Measurements from ENCODE around the gene TFF2.

The TFF2 gene, protein sequence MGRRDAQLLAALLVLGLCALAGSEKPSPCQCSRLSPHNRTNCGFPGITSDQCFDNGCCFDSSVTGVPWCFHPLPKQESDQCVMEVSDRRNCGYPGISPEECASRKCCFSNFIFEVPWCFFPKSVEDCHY

DNA sequence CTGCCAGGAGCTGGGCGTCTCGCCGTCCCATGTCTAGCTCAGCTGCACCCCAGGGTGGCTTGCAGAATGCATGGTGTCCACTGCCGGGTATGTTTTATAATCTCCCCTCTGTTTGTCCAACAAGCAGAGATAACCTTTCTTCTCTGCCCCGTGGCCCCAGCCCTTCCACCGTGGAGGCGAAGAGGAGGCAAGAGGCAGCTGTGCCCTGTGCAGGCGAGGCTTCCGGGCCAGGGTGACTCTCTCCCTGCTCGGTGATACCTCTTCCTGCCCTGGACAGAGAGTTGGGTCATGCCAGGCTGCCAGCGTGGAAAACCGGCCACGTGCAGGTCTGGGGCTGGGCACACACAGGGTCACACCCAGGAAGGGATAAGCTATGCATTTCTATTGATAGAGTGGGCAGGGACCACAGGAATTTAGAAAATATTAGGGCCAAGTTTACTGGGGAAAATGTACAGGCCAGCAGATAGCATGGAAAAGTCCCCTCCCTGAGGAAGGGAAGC, at the start of gene TFF2:
Gene TFF2 (minus strand): TSS at position 68 of the 500 bp plus-strand sequence. CDS start 37 bp downstream, at position 31.
- Histone ChIP-seq H3K36me3 (ENCODE audit: control insufficient read depth, insufficient read depth, low read length) (no peaks in the 10 kb centered on the region), H3K27ac (ENCODE audit: low read depth, low read length) (no peak within 1 kb of the TSS), H3K4me3 (ENCODE audit: low read depth, low read length) (no peak within 1 kb of the TSS), H3K9ac (ENCODE audit: low read length) (no peak within 1 kb of the TSS), H3K27me3 (ENCODE audit: control insufficient read depth, insufficient read depth, low read length) (no peaks in the 10 kb centered on the region), H3K4me1 (ENCODE audit: control insufficient read depth, insufficient read depth, low read length) (no peaks in the 10 kb centered on the region), H3K9me3 (ENCODE audit: control insufficient read depth, insufficient read depth, low read depth, low read length) (no peaks in the 10 kb centered on the region)

DNA sequence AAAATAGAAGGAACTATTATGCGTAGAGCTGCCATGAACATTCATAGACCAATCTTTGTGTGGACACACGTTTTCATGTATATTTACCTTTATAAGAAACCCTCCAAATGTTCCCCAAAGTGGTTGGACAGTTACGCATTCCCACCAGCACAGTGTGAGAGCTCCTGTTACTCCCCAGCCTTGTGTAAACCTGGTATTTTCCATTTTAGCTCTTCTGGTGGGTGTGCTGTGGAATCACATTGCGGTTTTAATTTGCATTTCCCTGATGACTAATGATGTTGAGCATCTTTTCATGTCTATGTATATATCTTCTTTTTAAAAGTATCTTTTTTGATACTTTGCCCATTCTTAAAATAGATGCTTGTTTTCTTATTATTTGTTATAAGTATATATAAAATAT, 49.7 kb upstream of the TFF2 start:
- H3K27ac ChIP-seq (ENCODE audit: low read depth, low read length), result no peak overlapping the region

DNA sequence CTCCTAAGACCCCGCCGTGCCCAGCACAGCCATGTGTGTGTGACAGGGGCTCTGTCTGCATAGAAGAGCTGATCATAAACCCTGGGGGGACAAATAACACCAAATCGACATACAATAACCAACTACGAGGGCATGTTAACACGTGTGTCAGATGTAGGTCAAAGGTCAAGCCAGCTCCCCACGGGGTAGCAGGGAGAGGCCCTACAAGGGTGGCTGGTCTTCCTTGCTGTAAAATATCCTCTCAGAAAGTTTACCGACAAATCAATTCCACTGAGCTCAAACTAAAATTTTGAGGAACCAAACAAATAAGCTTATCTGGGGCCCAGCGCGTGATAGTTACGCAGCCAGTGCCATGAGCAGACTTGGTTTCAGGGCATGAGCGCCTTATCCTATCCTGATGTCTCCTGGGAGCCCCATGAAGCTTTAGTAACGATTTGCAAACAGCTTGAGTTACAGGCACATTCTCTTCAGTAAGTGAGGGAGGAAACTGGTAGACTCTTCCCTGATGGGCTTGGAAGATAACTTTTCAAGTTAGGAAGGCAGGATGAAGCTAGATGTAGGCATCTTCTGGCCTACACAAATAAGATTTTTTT, 47.7 kb upstream of the TFF2 start:
- no peaks in the 10 kb centered on the region for H3K36me3 ChIP-seq (ENCODE audit: control insufficient read depth, insufficient read depth, low read length)
- H3K4me3 ChIP-seq (ENCODE audit: low read depth, low read length), result no peak overlapping the region
- H3K9ac ChIP-seq (ENCODE audit: low read length), result no peak overlapping the region
- H3K9me3 ChIP-seq (ENCODE audit: control insufficient read depth, insufficient read depth, low read depth, low read length), result peaks cover 7% of the 10 kb centered on the region
- H3K4me1 ChIP-seq (ENCODE audit: control insufficient read depth, insufficient read depth, low read length), result no peaks in the 10 kb centered on the region
- H3K27me3 ChIP-seq (ENCODE audit: control insufficient read depth, insufficient read depth, low read length), result no peaks in the 10 kb centered on the region
- H3K27ac ChIP-seq (ENCODE audit: low read depth, low read length), result no peak overlapping the region

More for the DNA sequence above, 49.7 kb upstream of the TFF2 start:
- H3K9me3 ChIP-seq (ENCODE audit: control insufficient read depth, insufficient read depth, low read depth, low read length), result peaks cover 7% of the 10 kb centered on the region
- H3K4me1 ChIP-seq (ENCODE audit: control insufficient read depth, insufficient read depth, low read length), result no peaks in the 10 kb centered on the region
- H3K4me3 ChIP-seq (ENCODE audit: low read depth, low read length), result no peak overlapping the region
- H3K9ac ChIP-seq (ENCODE audit: low read length), result no peak overlapping the region
- no peaks in the 10 kb centered on the region for H3K36me3 ChIP-seq (ENCODE audit: control insufficient read depth, insufficient read depth, low read length)
- no peaks in the 10 kb centered on the region for H3K27me3 ChIP-seq (ENCODE audit: control insufficient read depth, insufficient read depth, low read length)

DNA sequence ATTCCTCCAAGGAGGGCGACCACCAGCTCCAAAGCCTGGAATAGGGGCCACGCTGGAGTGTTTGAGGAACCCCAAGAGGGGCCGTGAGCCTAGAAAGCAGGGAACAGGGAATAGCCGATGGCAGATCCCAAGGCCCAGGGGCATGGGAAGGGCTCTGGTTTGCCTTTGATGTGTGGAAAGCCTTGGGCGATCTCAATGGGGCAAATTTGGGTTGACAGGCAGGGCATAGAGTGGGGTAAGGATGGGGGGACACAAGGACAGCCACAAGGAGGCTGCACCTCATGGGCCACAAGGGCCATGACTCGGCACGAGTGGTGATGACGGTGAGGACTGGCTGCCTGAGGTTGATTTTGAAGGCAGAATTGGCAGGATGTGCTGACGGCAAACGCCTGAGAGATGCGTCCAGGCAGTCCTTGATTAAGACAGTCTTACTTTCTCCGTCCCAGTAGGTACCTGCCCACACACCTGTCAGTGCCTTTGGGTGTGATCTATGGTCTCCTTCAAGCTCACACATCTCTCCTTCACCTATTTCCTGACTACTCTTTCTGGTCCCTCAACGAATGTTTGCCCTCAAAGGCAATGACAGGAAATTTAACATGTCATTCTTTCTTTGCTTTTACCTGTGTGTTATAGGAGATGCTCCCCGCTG, 47.1 kb upstream of the TFF2 start:
- Histone ChIP-seq H3K4me3 (ENCODE audit: low read depth, low read length) (no peak overlapping the region), H3K9ac (ENCODE audit: low read length) (no peak overlapping the region), H3K27ac (ENCODE audit: low read depth, low read length) (no peak overlapping the region), H3K9me3 (ENCODE audit: control insufficient read depth, insufficient read depth, low read depth, low read length) (peaks cover 7% of the 10 kb centered on the region), H3K36me3 (ENCODE audit: control insufficient read depth, insufficient read depth, low read length) (no peaks in the 10 kb centered on the region), H3K4me1 (ENCODE audit: control insufficient read depth, insufficient read depth, low read length) (no peaks in the 10 kb centered on the region), H3K27me3 (ENCODE audit: control insufficient read depth, insufficient read depth, low read length) (no peaks in the 10 kb centered on the region)

DNA sequence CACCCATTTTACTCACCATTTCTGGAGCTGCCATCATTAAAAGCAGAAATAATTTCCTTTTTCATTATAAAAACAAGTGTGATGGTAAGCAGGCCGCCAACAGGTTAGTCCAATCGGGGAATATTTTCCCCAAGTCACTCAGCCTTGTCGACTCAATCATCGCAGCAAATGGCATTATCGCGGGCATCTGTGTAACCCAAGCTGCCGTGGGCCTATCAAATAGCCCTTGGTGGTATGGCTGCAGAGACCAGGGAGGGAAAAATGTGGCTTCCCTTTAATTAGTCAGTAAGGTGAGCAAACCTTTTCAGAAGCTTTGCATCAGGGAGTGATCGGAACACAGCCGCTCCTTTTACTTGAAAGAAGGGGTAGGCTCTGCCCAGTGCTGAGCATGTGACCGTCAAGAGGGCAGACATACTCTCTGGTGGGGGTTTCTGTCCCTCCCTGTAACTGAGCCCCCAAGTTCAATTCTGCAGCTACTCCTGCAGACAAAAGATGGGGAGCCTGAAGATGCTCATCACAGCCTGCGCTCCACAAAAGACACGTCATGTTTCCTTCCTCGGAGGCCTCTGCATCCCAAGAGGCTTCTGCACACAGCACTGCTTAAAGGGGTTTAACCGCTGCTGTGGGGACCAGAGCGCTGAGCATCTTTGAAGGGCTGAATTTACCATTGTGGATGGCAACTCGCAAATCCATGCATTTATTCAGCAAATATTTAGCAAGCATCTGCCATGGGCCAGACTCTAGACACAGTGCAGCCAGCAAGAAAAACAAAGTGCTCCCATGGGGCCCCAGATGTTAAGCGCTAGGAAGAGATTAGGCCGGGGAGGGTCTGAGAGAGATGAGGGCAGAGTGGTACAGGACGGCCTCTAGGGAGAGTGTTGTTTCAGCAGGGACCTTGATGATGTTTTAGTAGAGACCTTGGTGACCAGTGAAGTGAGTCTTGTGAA, 46.3 kb upstream of the TFF2 start:
- Histone ChIP-seq H3K9ac (ENCODE audit: low read length) (no peak overlapping the region), H3K27ac (ENCODE audit: low read depth, low read length) (no peak overlapping the region), H3K4me1 (ENCODE audit: control insufficient read depth, insufficient read depth, low read length) (no peaks in the 10 kb centered on the region), H3K4me3 (ENCODE audit: low read depth, low read length) (no peak overlapping the region), H3K27me3 (ENCODE audit: control insufficient read depth, insufficient read depth, low read length) (no peaks in the 10 kb centered on the region), H3K9me3 (ENCODE audit: control insufficient read depth, insufficient read depth, low read depth, low read length) (peaks cover 7% of the 10 kb centered on the region), H3K36me3 (ENCODE audit: control insufficient read depth, insufficient read depth, low read length) (no peaks in the 10 kb centered on the region)

DNA sequence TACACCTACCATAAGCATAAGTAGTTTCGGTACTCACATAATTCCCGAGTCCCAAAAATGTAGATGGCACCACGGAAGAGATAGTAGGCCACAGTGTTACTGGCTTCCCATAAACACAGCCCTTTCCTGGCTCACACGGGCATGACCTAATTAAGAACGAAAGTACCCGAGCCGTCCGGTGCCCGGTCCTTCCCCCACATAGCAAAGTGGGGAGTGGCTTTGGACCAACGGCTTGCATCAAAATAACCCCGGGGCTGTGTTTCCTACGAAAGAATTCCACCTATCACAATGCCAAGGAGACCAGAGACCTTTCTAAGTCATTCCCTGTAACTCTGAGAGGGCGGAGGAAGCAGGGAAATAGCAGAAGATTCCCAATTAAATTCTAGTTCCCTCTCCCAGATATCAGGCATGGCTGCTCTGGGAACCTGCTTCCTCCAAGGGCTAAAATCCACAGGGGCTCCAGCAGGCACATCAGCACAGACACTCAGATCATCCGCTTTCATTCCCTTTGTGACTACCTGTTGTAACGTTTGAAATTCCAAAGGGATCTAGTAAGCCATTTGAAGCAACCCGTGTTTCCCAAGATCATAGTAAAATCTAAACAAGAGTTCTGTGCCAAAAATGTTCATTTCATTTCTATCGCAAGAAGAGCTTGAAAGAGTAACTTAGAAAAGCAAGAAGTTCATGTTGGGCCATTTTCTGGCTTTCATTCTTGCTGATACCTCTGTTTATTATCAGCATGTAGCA, 45.3 kb upstream of the TFF2 start, which contains the start of gene TMPRSS3:
Gene TMPRSS3 (minus strand): TSS at position 148 of the 747 bp plus-strand sequence. CDS start 635 bp downstream, outside the sequence.
- Histone ChIP-seq H3K27me3 (ENCODE audit: control insufficient read depth, insufficient read depth, low read length) (no peaks in the 10 kb centered on the region), H3K9ac (ENCODE audit: low read length) (no peak within 1 kb of the TSS), H3K4me3 (ENCODE audit: low read depth, low read length) (no peak within 1 kb of the TSS), H3K27ac (ENCODE audit: low read depth, low read length) (no peak within 1 kb of the TSS), H3K36me3 (ENCODE audit: control insufficient read depth, insufficient read depth, low read length) (no peaks in the 10 kb centered on the region), H3K9me3 (ENCODE audit: control insufficient read depth, insufficient read depth, low read depth, low read length) (0 out of 2 replicates have a peak, but pooled peaks cover 6% of the 10 kb centered on the region), H3K4me1 (ENCODE audit: control insufficient read depth, insufficient read depth, low read length) (no peaks in the 10 kb centered on the region)

DNA sequence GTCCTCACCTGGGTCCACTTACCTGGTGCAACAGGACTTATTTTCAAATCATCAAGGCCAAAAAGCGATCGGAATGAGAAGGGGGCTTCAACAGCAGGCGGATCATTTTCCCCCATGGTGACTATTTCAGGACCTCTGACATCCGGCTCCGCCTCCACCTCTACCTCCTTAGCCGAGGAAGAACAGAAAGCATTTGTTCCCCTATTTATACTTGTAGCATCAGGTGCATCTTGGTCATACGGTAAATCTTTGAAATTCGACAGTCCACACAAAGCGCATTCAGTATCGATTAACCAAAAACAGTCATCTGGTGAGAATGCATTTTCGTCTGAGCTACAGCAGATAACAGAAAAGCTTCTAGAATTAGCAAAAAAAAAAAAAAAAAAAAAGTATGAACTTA, 44.5 kb upstream of the TFF2 start:
- H3K9me3 ChIP-seq (ENCODE audit: control insufficient read depth, insufficient read depth, low read depth, low read length), result 0 out of 2 replicates have a peak, but pooled peaks cover 6% of the 10 kb centered on the region
- H3K27me3 ChIP-seq (ENCODE audit: control insufficient read depth, insufficient read depth, low read length), result no peaks in the 10 kb centered on the region
- no peak overlapping the region for H3K27ac ChIP-seq (ENCODE audit: low read depth, low read length)
- H3K9ac ChIP-seq (ENCODE audit: low read length), result no peak overlapping the region
- no peaks in the 10 kb centered on the region for H3K4me1 ChIP-seq (ENCODE audit: control insufficient read depth, insufficient read depth, low read length)
- H3K36me3 ChIP-seq (ENCODE audit: control insufficient read depth, insufficient read depth, low read length), result no peaks in the 10 kb centered on the region
- no peak overlapping the region for H3K4me3 ChIP-seq (ENCODE audit: low read depth, low read length)

DNA sequence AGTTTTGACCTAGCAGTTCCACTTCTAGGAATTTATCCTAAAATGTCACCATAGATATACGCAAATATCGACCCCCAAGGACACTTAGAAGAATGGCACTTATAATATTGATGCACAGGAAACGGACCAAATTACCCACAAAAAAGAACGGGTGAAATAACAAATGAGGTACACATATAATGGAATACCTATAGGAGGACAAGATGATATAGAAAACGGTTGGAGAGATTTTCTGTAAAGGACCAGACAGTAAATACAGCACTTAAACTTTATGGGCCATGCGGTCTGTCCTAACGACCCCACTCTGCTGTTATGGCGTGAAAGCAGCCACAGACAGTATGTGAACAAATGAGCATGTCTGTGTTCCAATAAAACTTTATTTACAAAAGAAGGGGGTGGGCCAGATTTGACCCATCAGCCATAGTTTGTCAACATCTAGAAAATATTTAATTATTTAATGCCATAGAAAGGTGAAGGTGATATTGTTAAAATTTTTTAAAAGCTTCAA, 42.7 kb upstream of the TFF2 start:
- no peak overlapping the region for H3K9ac ChIP-seq (ENCODE audit: low read length)
- H3K27ac ChIP-seq (ENCODE audit: low read depth, low read length), result no peak overlapping the region
- H3K4me3 ChIP-seq (ENCODE audit: low read depth, low read length), result no peak overlapping the region
- 0 out of 2 replicates have a peak, but pooled peaks cover 6% of the 10 kb centered on the region for H3K9me3 ChIP-seq (ENCODE audit: control insufficient read depth, insufficient read depth, low read depth, low read length)
- H3K4me1 ChIP-seq (ENCODE audit: control insufficient read depth, insufficient read depth, low read length), result peaks cover 15% of the 10 kb centered on the region; the same call in 1 of the 2 replicates
- no peaks in the 10 kb centered on the region for H3K36me3 ChIP-seq (ENCODE audit: control insufficient read depth, insufficient read depth, low read length)
- no peaks in the 10 kb centered on the region for H3K27me3 ChIP-seq (ENCODE audit: control insufficient read depth, insufficient read depth, low read length)

DNA sequence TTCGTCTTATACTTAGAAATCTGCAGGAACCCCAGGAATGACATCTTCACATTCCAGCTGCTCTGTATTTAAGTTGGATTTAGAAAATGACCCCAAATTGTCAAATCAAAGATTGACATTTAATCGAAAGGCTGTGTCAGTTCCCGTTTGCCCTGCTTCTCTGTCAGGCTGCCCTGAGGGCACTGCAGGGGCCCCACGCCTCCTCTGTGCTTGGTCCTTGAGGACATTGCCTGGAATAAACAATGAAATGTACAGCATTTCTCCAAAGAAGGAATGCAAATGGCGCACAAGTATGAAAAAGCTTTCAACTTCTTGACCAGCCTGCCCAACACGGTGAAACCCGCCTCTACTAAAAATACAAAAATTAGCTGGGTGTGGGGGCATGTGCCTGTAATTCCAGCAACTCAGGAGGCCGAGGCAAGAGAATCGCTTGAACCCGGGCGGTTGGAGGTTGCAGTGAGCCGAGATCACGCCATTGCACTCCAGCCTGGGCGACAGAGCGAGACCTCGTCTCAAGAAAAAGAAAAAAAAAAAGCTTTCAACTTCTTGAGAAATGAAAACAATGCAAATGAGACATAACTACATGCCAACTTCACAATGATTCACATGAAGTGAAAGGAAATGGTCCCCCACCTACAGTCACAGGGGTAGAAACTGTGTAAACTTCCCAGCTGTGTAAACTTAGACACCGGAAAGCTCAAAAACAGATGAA, 42.1 kb upstream of the TFF2 start:
- Histone ChIP-seq H3K27me3 (ENCODE audit: control insufficient read depth, insufficient read depth, low read length) (no peaks in the 10 kb centered on the region), H3K4me3 (ENCODE audit: low read depth, low read length) (no peak overlapping the region), H3K27ac (ENCODE audit: low read depth, low read length) (no peak overlapping the region), H3K4me1 (ENCODE audit: control insufficient read depth, insufficient read depth, low read length) (peaks cover 15% of the 10 kb centered on the region; the same call in 1 of the 2 replicates), H3K9me3 (ENCODE audit: control insufficient read depth, insufficient read depth, low read depth, low read length) (0 out of 2 replicates have a peak, but pooled peaks cover 6% of the 10 kb centered on the region), H3K36me3 (ENCODE audit: control insufficient read depth, insufficient read depth, low read length) (no peaks in the 10 kb centered on the region), H3K9ac (ENCODE audit: low read length) (no peak overlapping the region)

Measured in HUES6 (cell line).